Measurements from ENCODE around the gene LRRC3B. TPM values are rescaled to one million over a fixed set of nuclear protein-coding genes. Genes with fewer than 3 reads are reported as not detected.

Gene LRRC3B
- total and polyA plus RNA-seq, 4 donors = 0.08 to 0.19 TPM; not detected in 2

DNA sequence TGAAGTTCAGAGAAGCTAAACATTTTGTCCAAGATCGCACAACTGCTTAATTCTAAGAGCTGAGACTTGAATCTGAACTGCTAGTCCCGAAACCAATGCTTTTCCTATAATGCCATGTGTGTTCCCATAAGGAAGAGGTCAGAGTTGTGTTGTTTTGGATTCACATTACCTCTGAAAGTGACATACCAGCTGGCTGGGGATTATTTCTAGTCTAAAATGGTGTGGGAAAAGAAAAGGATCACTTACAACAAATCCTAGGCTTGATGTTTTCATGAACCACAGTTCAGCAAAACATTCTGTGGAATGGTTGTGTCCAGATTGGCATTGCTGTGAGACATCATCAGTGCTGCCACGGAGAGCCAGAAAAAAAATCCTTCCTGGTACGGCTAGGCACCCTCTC, 35.0 kb upstream of the LRRC3B start:
- no peak overlapping the region for H3K27ac ChIP-seq (ENCODE audit: low read depth in 1 of 2, low read length in 2 of 2)
- no peaks in the 10 kb centered on the region for H3K36me3 ChIP-seq (ENCODE audit: control insufficient read depth in 4 of 4, insufficient read depth in 3 of 4, low read depth in 1 of 4, low read length in 3 of 4)
- WGBS = 66% methylated on average over 4 of the region's 4 CpGs
- H3K9ac ChIP-seq (ENCODE audit: low read depth in 1 of 2, low read length in 2 of 2) = no peak overlapping the region
- TF ChIP-seq NR2F2 (IDR thresholded peaks at IDR 0.05) (no peak), FOXA2 (IDR thresholded peaks at IDR 0.05) (no peak), EGR1 (IDR thresholded peaks at IDR 0.05; ENCODE audit: low read depth in 2 of 2) (no peak), JUND (IDR thresholded peaks at IDR 0.05) (no peak), SP1 (IDR thresholded peaks at IDR 0.05) (no peak), YY1 (IDR thresholded peaks at IDR 0.05) (no peak), GABPA (IDR thresholded peaks at IDR 0.05 in 1 of 2, conservative IDR thresholded peaks at IDR 0.05 in 1 of 2) (no peak)
- TF ChIP-seq, protein P1, sequence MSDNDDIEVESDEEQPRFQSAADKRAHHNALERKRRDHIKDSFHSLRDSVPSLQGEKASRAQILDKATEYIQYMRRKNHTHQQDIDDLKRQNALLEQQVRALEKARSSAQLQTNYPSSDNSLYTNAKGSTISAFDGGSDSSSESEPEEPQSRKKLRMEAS (IDR thresholded peaks at IDR 0.05) = no peak
- TF ChIP-seq, protein P2, sequence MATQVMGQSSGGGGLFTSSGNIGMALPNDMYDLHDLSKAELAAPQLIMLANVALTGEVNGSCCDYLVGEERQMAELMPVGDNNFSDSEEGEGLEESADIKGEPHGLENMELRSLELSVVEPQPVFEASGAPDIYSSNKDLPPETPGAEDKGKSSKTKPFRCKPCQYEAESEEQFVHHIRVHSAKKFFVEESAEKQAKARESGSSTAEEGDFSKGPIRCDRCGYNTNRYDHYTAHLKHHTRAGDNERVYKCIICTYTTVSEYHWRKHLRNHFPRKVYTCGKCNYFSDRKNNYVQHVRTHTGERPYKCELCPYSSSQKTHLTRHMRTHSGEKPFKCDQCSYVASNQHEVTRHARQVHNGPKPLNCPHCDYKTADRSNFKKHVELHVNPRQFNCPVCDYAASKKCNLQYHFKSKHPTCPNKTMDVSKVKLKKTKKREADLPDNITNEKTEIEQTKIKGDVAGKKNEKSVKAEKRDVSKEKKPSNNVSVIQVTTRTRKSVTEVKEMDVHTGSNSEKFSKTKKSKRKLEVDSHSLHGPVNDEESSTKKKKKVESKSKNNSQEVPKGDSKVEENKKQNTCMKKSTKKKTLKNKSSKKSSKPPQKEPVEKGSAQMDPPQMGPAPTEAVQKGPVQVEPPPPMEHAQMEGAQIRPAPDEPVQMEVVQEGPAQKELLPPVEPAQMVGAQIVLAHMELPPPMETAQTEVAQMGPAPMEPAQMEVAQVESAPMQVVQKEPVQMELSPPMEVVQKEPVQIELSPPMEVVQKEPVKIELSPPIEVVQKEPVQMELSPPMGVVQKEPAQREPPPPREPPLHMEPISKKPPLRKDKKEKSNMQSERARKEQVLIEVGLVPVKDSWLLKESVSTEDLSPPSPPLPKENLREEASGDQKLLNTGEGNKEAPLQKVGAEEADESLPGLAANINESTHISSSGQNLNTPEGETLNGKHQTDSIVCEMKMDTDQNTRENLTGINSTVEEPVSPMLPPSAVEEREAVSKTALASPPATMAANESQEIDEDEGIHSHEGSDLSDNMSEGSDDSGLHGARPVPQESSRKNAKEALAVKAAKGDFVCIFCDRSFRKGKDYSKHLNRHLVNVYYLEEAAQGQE (IDR thresholded peaks at IDR 0.05) = no peak
- TF ChIP-seq, protein P3, sequence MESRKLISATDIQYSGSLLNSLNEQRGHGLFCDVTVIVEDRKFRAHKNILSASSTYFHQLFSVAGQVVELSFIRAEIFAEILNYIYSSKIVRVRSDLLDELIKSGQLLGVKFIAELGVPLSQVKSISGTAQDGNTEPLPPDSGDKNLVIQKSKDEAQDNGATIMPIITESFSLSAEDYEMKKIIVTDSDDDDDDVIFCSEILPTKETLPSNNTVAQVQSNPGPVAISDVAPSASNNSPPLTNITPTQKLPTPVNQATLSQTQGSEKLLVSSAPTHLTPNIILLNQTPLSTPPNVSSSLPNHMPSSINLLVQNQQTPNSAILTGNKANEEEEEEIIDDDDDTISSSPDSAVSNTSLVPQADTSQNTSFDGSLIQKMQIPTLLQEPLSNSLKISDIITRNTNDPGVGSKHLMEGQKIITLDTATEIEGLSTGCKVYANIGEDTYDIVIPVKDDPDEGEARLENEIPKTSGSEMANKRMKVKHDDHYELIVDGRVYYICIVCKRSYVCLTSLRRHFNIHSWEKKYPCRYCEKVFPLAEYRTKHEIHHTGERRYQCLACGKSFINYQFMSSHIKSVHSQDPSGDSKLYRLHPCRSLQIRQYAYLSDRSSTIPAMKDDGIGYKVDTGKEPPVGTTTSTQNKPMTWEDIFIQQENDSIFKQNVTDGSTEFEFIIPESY (IDR thresholded peaks at IDR 0.05) = no peak
- TF ChIP-seq, protein P4, sequence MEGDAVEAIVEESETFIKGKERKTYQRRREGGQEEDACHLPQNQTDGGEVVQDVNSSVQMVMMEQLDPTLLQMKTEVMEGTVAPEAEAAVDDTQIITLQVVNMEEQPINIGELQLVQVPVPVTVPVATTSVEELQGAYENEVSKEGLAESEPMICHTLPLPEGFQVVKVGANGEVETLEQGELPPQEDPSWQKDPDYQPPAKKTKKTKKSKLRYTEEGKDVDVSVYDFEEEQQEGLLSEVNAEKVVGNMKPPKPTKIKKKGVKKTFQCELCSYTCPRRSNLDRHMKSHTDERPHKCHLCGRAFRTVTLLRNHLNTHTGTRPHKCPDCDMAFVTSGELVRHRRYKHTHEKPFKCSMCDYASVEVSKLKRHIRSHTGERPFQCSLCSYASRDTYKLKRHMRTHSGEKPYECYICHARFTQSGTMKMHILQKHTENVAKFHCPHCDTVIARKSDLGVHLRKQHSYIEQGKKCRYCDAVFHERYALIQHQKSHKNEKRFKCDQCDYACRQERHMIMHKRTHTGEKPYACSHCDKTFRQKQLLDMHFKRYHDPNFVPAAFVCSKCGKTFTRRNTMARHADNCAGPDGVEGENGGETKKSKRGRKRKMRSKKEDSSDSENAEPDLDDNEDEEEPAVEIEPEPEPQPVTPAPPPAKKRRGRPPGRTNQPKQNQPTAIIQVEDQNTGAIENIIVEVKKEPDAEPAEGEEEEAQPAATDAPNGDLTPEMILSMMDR (IDR thresholded peaks at IDR 0.05; ENCODE audit: low read depth, low read length, missing input control) = no peak
- H3K27me3 ChIP-seq (ENCODE audit: control insufficient read depth in 4 of 4, insufficient read depth in 4 of 4, low read length in 3 of 4) = no peaks in the 10 kb centered on the region
- DNase-seq (ENCODE audit: low spot score) = no peak
- no peak overlapping the region for H3K4me3 ChIP-seq (ENCODE audit: low read depth in 1 of 3, low read length in 3 of 3)
- H3K4me1 ChIP-seq (ENCODE audit: control insufficient read depth in 4 of 4, insufficient read depth in 4 of 4, low read length in 3 of 4) = no peaks in the 10 kb centered on the region
- H3K9me3 ChIP-seq (ENCODE audit: control insufficient read depth in 4 of 4, low read length in 3 of 4) = no peaks in the 10 kb centered on the region

DNA sequence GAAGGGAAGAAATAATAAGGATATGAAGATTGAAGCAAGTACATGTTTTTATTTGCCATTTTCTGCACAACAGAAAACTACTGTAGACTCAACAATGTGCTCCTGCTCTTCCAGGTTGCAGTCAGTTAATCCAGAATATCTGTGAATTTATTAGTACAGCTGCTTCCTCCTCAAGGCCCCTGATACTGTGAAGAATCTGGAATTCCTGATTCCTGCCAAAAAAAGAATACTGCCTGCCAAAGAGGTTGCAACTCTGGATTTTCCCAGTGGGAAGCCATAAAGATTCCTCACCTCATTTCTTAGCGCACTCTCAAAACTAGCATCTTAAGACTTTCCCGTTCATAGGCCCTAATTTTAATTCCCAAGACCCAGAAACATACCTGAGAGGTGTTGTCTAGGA, 33.6 kb upstream of the LRRC3B start:
- no peak overlapping the region for H3K27ac ChIP-seq (ENCODE audit: low read depth in 1 of 2, low read length in 2 of 2)
- no peak overlapping the region for H3K9ac ChIP-seq (ENCODE audit: low read depth in 1 of 2, low read length in 2 of 2)
- H3K9me3 ChIP-seq (ENCODE audit: control insufficient read depth in 4 of 4, low read length in 3 of 4) = no peaks in the 10 kb centered on the region
- no peak for DNase-seq (ENCODE audit: low spot score)
- no peak overlapping the region for H3K4me3 ChIP-seq (ENCODE audit: low read depth in 1 of 3, low read length in 3 of 3)
- H3K27me3 ChIP-seq (ENCODE audit: control insufficient read depth in 4 of 4, insufficient read depth in 4 of 4, low read length in 3 of 4) = no peaks in the 10 kb centered on the region
- H3K36me3 ChIP-seq (ENCODE audit: control insufficient read depth in 4 of 4, insufficient read depth in 3 of 4, low read depth in 1 of 4, low read length in 3 of 4) = no peaks in the 10 kb centered on the region
- 74% methylated on average over 2 of the region's 2 CpGs for WGBS
- TF ChIP-seq GABPA (IDR thresholded peaks at IDR 0.05 in 1 of 2, conservative IDR thresholded peaks at IDR 0.05 in 1 of 2) = no peak
- H3K4me1 ChIP-seq (ENCODE audit: control insufficient read depth in 4 of 4, insufficient read depth in 4 of 4, low read length in 3 of 4) = no peaks in the 10 kb centered on the region
